ENCODE data around the gene FGF1.

- TF ChIP-seq CTCF (IDR thresholded peaks at IDR 0.05) = no peak
- no peak for TF ChIP-seq POLR2A (IDR thresholded peaks at IDR 0.05)
These were observed 1.9 kb downstream of the FGF1 start for GRCh38 chr5:142683881-142684505.
